Mammary epithelial cell (primary cell): ENCODE measurements around the gene LANCL2.

Experiments
- EZH2 ChIP-seq: IDR thresholded peaks from 2 replicates; pipeline ENCODE4 v1.6.1; 2012; ENCODE audit warnings: low read length, inconsistent platforms, borderline replicate concordance
- TF ChIP-seq, protein P1 (sequence below), 2 donors: IDR thresholded peaks in 1 of 2; conservative IDR thresholded peaks in 1 of 2; 2 replicates each; pipeline ENCODE4 v1.5.1; 2011 to 2012; ENCODE audit warnings: inconsistent platforms in 2 of 2, low read length in 2 of 2, mild to moderate bottlenecking in 2 of 2, control low read depth in 1 of 2, low read depth in 1 of 2; ENCODE audit not compliant: insufficient read depth in 1 of 2; ENCODE audit errors: extremely low read depth in 1 of 2

GRCh38 chr7:55345292-55345691, 19.8 kb upstream of the LANCL2 start:
- TF ChIP-seq, protein P1, sequence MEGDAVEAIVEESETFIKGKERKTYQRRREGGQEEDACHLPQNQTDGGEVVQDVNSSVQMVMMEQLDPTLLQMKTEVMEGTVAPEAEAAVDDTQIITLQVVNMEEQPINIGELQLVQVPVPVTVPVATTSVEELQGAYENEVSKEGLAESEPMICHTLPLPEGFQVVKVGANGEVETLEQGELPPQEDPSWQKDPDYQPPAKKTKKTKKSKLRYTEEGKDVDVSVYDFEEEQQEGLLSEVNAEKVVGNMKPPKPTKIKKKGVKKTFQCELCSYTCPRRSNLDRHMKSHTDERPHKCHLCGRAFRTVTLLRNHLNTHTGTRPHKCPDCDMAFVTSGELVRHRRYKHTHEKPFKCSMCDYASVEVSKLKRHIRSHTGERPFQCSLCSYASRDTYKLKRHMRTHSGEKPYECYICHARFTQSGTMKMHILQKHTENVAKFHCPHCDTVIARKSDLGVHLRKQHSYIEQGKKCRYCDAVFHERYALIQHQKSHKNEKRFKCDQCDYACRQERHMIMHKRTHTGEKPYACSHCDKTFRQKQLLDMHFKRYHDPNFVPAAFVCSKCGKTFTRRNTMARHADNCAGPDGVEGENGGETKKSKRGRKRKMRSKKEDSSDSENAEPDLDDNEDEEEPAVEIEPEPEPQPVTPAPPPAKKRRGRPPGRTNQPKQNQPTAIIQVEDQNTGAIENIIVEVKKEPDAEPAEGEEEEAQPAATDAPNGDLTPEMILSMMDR (conservative IDR thresholded peaks at IDR 0.05 in 1 of 2, IDR thresholded peaks at IDR 0.05 in 1 of 2; ENCODE audit: extremely low read depth in 1 of 2, insufficient read depth in 1 of 2, low read depth in 1 of 2, low read length in 2 of 2) = no peak
- TF ChIP-seq EZH2 = no peak
